CD4-positive, alpha-beta T cell treated with Interleukin-10 for 1 hour (primary cell): ENCODE results near the gene SEM1.
"Not testable (repeated sequence)": the region's sequence is repeated elsewhere in the genome, so short reads cannot be mapped to it uniquely, and the experiment has no call there.

Experiments
- DNase-seq: peaks from one replicate; pipeline ENCODE4 v3.0.0-alpha.2; 2020

SEM1 gene

GRCh38 chr7:96658022-96658412, 51.6 kb downstream of the SEM1 start:
- no peak for DNase-seq

- no peak for DNase-seq
Observed at GRCh38 chr7:96657347-96658021, 52.2 kb downstream of the SEM1 start.

GRCh38 chr7:96655956-96656355, 53.7 kb downstream of the SEM1 start:
- DNase-seq, result no peak

- no peak for DNase-seq
Observed at GRCh38 chr7:96654630-96655188, 54.9 kb downstream of the SEM1 start.

GRCh38 chr7:96649981-96650380, 59.7 kb downstream of the SEM1 start:
- no peak for DNase-seq

GRCh38 chr7:96648784-96649183, 60.9 kb downstream of the SEM1 start:
- no peak for DNase-seq

GRCh38 chr7:96647733-96648132, 61.9 kb downstream of the SEM1 start:
- no peak for DNase-seq

GRCh38 chr7:96645084-96645483, 64.6 kb downstream of the SEM1 start:
- no peak for DNase-seq

GRCh38 chr7:96643436-96643835, 66.2 kb downstream of the SEM1 start:
- DNase-seq, result not testable (repeated sequence)

GRCh38 chr7:96640054-96640453, 69.6 kb downstream of the SEM1 start:
- no peak for DNase-seq
